ENCODE results near the gene MYOM1.

The MYOM1 gene

GRCh38 chr18:3193331-3193730, 26.4 kb downstream of the MYOM1 start:
- Mint-ChIP-seq H3K4me3 (no peak overlapping the region), H3K4me1 (peaks cover 5 to 18% of the 10 kb centered on the region in 2 donors), H3K27me3 (no peaks in the 10 kb centered on the region), H3K27ac (peak overlapping the region; percentile 31), H3K36me3 (peaks cover 1 to 9% of the 10 kb centered on the region in 2 donors), H3K9me3 (no peaks in the 10 kb centered on the region)
- DNase-seq (no peak), ATAC-seq (replicated peaks) (no peak)

- no peaks in the 10 kb centered on the region for H3K27me3 Mint-ChIP-seq
- H3K9me3 Mint-ChIP-seq = no peaks in the 10 kb centered on the region
Measured at GRCh38 chr18:3192752-3193151, 27.0 kb downstream of the MYOM1 start.

GRCh38 chr18:3192286-3192685, 27.5 kb downstream of the MYOM1 start:
- ATAC-seq (replicated peaks) = no peak
- Mint-ChIP-seq H3K36me3 (peaks cover 1 to 11% of the 10 kb centered on the region in 2 donors), H3K4me3 (no peak overlapping the region)

More at GRCh38 chr18:3192752-3193151, 27.0 kb downstream of the MYOM1 start:
- Mint-ChIP-seq H3K4me1 (peaks cover 5 to 18% of the 10 kb centered on the region in 2 donors), H3K4me3 (no peak overlapping the region), H3K36me3 (peaks cover 1 to 11% of the 10 kb centered on the region in 2 donors), H3K27ac (no peak overlapping the region)
- DNase-seq (no peak), ATAC-seq (replicated peaks) (peak; percentile 55 to 64)

GRCh38 chr18:3190610-3191009, 29.2 kb downstream of the MYOM1 start:
- Mint-ChIP-seq H3K36me3 (peaks cover 3 to 11% of the 10 kb centered on the region in 2 donors), H3K9me3 (no peaks in the 10 kb centered on the region), H3K4me1 (peaks cover 5 to 13% of the 10 kb centered on the region in 2 donors), H3K4me3 (no peak overlapping the region), H3K27ac (peak overlapping the region; percentile 9), H3K27me3 (no peaks in the 10 kb centered on the region)
- no peak for DNase-seq
- ATAC-seq (replicated peaks) = no peak

More at GRCh38 chr18:3192286-3192685, 27.5 kb downstream of the MYOM1 start:
- Mint-ChIP-seq H3K27ac (no peak overlapping the region), H3K4me1 (peaks cover 5 to 18% of the 10 kb centered on the region in 2 donors), H3K9me3 (no peaks in the 10 kb centered on the region), H3K27me3 (no peaks in the 10 kb centered on the region)
- DNase-seq = no peak

GRCh38 chr18:3189884-3190283, 29.9 kb downstream of the MYOM1 start:
- ATAC-seq (replicated peaks) = no peak
- no peaks in the 10 kb centered on the region for H3K27me3 Mint-ChIP-seq
- H3K27ac Mint-ChIP-seq = no peak overlapping the region

GRCh38 chr18:3186678-3187658, 32.8 kb downstream of the MYOM1 start:
- DNase-seq (no peak), ATAC-seq (replicated peaks) (no peak)
- Mint-ChIP-seq H3K4me1 (peaks cover 2 to 16% of the 10 kb centered on the region in 2 donors), H3K27me3 (no peaks in the 10 kb centered on the region), H3K4me3 (no peak overlapping the region), H3K27ac (no peak overlapping the region), H3K9me3 (no peaks in the 10 kb centered on the region), H3K36me3 (peaks cover 3 to 10% of the 10 kb centered on the region in 2 donors)

More at GRCh38 chr18:3189884-3190283, 29.9 kb downstream of the MYOM1 start:
- H3K36me3 Mint-ChIP-seq = peaks cover 3 to 11% of the 10 kb centered on the region in 2 donors
- DNase-seq = no peak
- H3K9me3 Mint-ChIP-seq = no peaks in the 10 kb centered on the region
- peaks cover 5 to 13% of the 10 kb centered on the region in 2 donors for H3K4me1 Mint-ChIP-seq
- H3K4me3 Mint-ChIP-seq = no peak overlapping the region

- no peak overlapping the region for H3K27ac Mint-ChIP-seq
Measured at GRCh38 chr18:3184275-3184963, 35.3 kb downstream of the MYOM1 start.

GRCh38 chr18:3183103-3183717, 36.6 kb downstream of the MYOM1 start:
- no peaks in the 10 kb centered on the region for H3K27me3 Mint-ChIP-seq
- no peak overlapping the region for H3K27ac Mint-ChIP-seq
- ATAC-seq (replicated peaks) (no peak), DNase-seq (no peak)
- peaks cover 1% of the 10 kb centered on the region in 2 donors for H3K36me3 Mint-ChIP-seq
- peaks cover 4 to 5% of the 10 kb centered on the region in 2 donors for H3K9me3 Mint-ChIP-seq
- H3K4me1 Mint-ChIP-seq = peaks cover 16 to 41% of the 10 kb centered on the region in 2 donors
- H3K4me3 Mint-ChIP-seq = no peak overlapping the region

More at GRCh38 chr18:3184275-3184963, 35.3 kb downstream of the MYOM1 start:
- DNase-seq (no peak), ATAC-seq (replicated peaks) (no peak)
- Mint-ChIP-seq H3K36me3 (peaks cover 3 to 7% of the 10 kb centered on the region in 2 donors), H3K9me3 (no peaks in the 10 kb centered on the region), H3K4me3 (no peak overlapping the region), H3K4me1 (peaks cover 10 to 29% of the 10 kb centered on the region in 2 donors), H3K27me3 (no peaks in the 10 kb centered on the region)

GRCh38 chr18:3180325-3180724, 39.4 kb downstream of the MYOM1 start:
- no peak overlapping the region for H3K4me3 Mint-ChIP-seq
- ATAC-seq (replicated peaks) = no peak
- peaks cover 27 to 61% of the 10 kb centered on the region in 2 donors for H3K4me1 Mint-ChIP-seq

GRCh38 chr18:3179430-3180089, 40.2 kb downstream of the MYOM1 start:
- peak overlapping the region; percentile 99 for H3K27ac Mint-ChIP-seq
- peak; percentile 52 to 63 for ATAC-seq (replicated peaks)
- peak overlapping the region; percentile 2 to 11 for H3K4me3 Mint-ChIP-seq
- H3K36me3 Mint-ChIP-seq = no peaks in the 10 kb centered on the region
- DNase-seq = peak; percentile 51
- no peaks in the 10 kb centered on the region for H3K27me3 Mint-ChIP-seq
- H3K9me3 Mint-ChIP-seq = peaks cover 4 to 5% of the 10 kb centered on the region in 2 donors
- H3K4me1 Mint-ChIP-seq = peaks cover 33 to 68% of the 10 kb centered on the region in 2 donors

More at GRCh38 chr18:3180325-3180724, 39.4 kb downstream of the MYOM1 start:
- H3K36me3 Mint-ChIP-seq = no peaks in the 10 kb centered on the region
- H3K9me3 Mint-ChIP-seq = peaks cover 4 to 5% of the 10 kb centered on the region in 2 donors
- H3K27ac Mint-ChIP-seq = peak overlapping the region; percentile 77
- H3K27me3 Mint-ChIP-seq = no peaks in the 10 kb centered on the region
- DNase-seq = no peak

- Mint-ChIP-seq H3K27me3 (no peaks in the 10 kb centered on the region), H3K4me1 (peaks cover 42 to 70% of the 10 kb centered on the region in 2 donors), H3K9me3 (peaks cover 4 to 5% of the 10 kb centered on the region in 2 donors), H3K36me3 (no peaks in the 10 kb centered on the region), H3K4me3 (peak overlapping the region; percentile 60 to 65), H3K27ac (peak overlapping the region; percentile 99)
- DNase-seq (peak; percentile 93), ATAC-seq (replicated peaks) (peak; percentile 90 to 93)
Measured at GRCh38 chr18:3177902-3178687, 41.7 kb downstream of the MYOM1 start.

GRCh38 chr18:3175195-3175758, 44.5 kb downstream of the MYOM1 start:
- Mint-ChIP-seq H3K4me1 (peaks cover 41 to 83% of the 10 kb centered on the region in 2 donors), H3K9me3 (peaks cover 4 to 5% of the 10 kb centered on the region in 2 donors), H3K27ac (peak overlapping the region; percentile 76), H3K27me3 (no peaks in the 10 kb centered on the region), H3K36me3 (no peaks in the 10 kb centered on the region), H3K4me3 (no peak overlapping the region)
- no peak for DNase-seq
- ATAC-seq (replicated peaks) = no peak

- ATAC-seq (replicated peaks) (peak; percentile 73 to 88), DNase-seq (no peak)
- Mint-ChIP-seq H3K27ac (no peak overlapping the region), H3K4me3 (no peak overlapping the region), H3K4me1 (peaks cover 24 to 58% of the 10 kb centered on the region in 2 donors), H3K27me3 (no peaks in the 10 kb centered on the region), H3K36me3 (no peaks in the 10 kb centered on the region), H3K9me3 (no peaks in the 10 kb centered on the region)
Measured at GRCh38 chr18:3172097-3172496, 47.7 kb downstream of the MYOM1 start.
